ENCODE data around the gene PLXDC1. TPM values are rescaled to one million over a fixed set of nuclear protein-coding genes. Genes with fewer than 3 reads are reported as not detected.
"Not testable (repeated sequence)": the region's sequence is repeated elsewhere in the genome, so short reads cannot be mapped to it uniquely, and the experiment has no call there.

PLXDC1 gene
- total RNA-seq, 6 donors from 2014 or later, result 3.8 to 47.1 (median 10.5) TPM

DNA sequence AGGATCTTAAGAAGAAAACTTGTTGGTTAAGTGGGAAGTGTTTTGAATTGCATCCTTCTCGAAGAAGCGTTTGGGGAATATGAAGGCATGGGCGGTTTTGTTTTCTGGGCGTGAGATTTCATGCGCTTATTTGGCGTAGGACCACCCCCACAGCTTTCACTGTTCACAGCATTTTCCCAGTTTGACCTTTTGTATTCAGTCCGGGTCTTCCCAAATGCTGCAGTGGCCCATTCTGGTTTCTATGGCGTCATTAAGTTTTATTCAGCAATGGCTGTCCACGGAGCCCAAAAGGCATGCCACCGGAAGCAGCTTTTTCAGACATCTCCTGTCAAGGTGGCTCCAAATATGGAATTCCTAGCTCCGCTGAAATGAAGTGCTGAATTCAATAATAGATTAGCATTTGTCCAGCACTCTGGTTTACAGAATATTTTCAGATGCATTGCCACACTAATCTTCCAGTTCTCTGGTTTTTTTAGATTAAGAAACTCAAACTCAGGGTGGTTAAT is 93.7 kb downstream of the PLXDC1 start:
- no peak for TF ChIP-seq POLR2A (IDR thresholded peaks at IDR 0.05)
- no peak for TF ChIP-seq EP300 (IDR thresholded peaks at IDR 0.05)
- no peak for TF ChIP-seq POLR2AphosphoS5 (IDR thresholded peaks at IDR 0.05)
- TF ChIP-seq CTCF (IDR thresholded peaks at IDR 0.05), result no peak
- H3K36me3 ChIP-seq, result no peaks in the 10 kb centered on the region
- no peaks in the 10 kb centered on the region for H3K27me3 ChIP-seq
- ATAC-seq (ENCODE audit: low FRiP score in 2 of 2) (no peak), DNase-seq (no peak)
- no peak overlapping the region for H3K27ac ChIP-seq
- WGBS, 2 donors, result 73 to 83% methylated on average over 11 of the region's 11 CpGs
- no peaks in the 10 kb centered on the region for H3K9me3 ChIP-seq
- H3K4me1 ChIP-seq, result peaks cover 0 to 9% (median 7%) of the 10 kb centered on the region in 4 donors
- peak overlapping the region in 3 of 4 donors; percentile 41 to 58 (median 58) for H3K4me3 ChIP-seq

DNA sequence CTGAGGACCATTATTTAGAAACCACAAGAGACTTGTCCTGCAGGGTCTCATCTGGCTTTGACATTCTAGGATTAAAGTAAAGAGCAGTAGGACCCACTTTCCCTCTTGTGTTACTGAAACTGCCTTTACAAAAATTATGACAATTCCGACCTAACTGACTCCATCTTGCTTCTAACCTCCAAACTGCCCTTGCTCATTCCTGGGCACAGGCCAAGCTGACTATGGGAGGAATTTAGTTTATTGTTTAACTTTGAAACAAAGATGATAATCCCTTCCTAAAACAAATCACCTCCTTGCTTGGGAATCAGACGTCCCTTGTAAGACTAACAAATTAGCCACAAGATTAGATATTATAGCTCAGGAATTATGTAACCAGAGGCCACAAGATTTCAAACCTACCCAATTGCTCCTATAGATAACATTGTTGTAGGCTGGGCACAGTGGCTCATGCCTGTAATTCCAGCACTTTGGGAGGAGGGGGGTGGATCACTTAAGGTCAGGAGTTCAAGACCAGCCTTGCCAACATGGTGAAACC is 97.3 kb downstream of the PLXDC1 start:
- H3K4me1 ChIP-seq, result peaks cover 0 to 9% (median 7%) of the 10 kb centered on the region in 4 donors
- DNase-seq, result no peak
- no peaks in the 10 kb centered on the region for H3K27me3 ChIP-seq
- no peaks in the 10 kb centered on the region for H3K9me3 ChIP-seq
- H3K27ac ChIP-seq, result no peak overlapping the region
- ATAC-seq (ENCODE audit: low FRiP score in 2 of 2), result no peak
- 41 to 67% methylated on average over 2 of the region's 2 CpGs for WGBS, 2 donors
- H3K4me3 ChIP-seq, result no peak overlapping the region
- TF ChIP-seq CTCF (IDR thresholded peaks at IDR 0.05), result no peak
- TF ChIP-seq EP300 (IDR thresholded peaks at IDR 0.05), result no peak
- TF ChIP-seq POLR2A (IDR thresholded peaks at IDR 0.05), result no peak
- no peak for TF ChIP-seq POLR2AphosphoS5 (IDR thresholded peaks at IDR 0.05)
- H3K36me3 ChIP-seq, result no peaks in the 10 kb centered on the region

- 86 to 95% methylated on average over 3 of the region's 3 CpGs for WGBS, 2 donors
- not testable (repeated sequence) for DNase-seq; H3K4me1 ChIP-seq; H3K4me3 ChIP-seq; H3K36me3 ChIP-seq; ATAC-seq (ENCODE audit: low FRiP score in 2 of 2); H3K27ac ChIP-seq; H3K27me3 ChIP-seq
- peaks cover 5 to 12% (median 8%) of the 10 kb centered on the region in 4 donors for H3K9me3 ChIP-seq
Observed at GRCh38 chr17:39052423-39052822, 99.0 kb downstream of the PLXDC1 start.

DNA sequence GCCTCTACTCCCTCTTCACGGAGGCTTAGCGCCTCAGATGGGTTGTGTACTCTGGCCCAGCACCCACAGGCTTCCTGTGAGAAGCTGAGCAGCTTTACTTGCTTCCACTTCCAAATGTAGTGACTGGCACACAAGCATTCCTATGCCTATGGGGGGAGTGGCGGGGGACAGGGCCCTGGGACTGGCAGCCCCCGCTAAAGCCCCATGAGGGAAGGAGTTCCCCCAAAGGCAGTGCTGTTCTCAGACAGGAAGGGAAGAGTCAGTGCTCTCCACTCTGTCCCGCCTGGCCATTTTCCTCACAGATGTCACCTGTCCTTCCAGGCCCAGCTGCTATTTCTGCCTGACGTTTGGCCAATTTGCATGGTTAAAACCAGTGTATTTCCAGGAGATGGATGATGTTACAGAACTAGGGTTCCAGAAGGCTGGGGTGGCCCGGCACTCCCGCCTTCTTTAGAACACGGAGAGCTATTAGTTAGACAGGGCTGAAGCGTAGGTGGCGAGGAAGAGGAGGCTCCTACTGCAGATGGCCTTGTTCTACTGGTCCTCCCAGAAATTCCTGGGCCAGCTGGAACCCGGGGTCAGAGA is 100.3 kb downstream of the PLXDC1 start:
- no peak for ATAC-seq (ENCODE audit: low FRiP score in 2 of 2)
- Histone ChIP-seq H3K9me3 (peaks cover 13 to 25% (median 21%) of the 10 kb centered on the region in 4 donors), H3K36me3 (no peaks in the 10 kb centered on the region), H3K4me3 (no peak overlapping the region), H3K27me3 (no peaks in the 10 kb centered on the region), H3K27ac (no peak overlapping the region), H3K4me1 (no peaks in the 10 kb centered on the region)
- TF ChIP-seq POLR2A (IDR thresholded peaks at IDR 0.05) (no peak), EP300 (IDR thresholded peaks at IDR 0.05) (no peak), POLR2AphosphoS5 (IDR thresholded peaks at IDR 0.05) (no peak), CTCF (IDR thresholded peaks at IDR 0.05) (no peak)
- WGBS, 2 donors, result 73 to 90% methylated on average over 8 to 12 of the region's 12 CpGs
- DNase-seq, result no peak

DNA sequence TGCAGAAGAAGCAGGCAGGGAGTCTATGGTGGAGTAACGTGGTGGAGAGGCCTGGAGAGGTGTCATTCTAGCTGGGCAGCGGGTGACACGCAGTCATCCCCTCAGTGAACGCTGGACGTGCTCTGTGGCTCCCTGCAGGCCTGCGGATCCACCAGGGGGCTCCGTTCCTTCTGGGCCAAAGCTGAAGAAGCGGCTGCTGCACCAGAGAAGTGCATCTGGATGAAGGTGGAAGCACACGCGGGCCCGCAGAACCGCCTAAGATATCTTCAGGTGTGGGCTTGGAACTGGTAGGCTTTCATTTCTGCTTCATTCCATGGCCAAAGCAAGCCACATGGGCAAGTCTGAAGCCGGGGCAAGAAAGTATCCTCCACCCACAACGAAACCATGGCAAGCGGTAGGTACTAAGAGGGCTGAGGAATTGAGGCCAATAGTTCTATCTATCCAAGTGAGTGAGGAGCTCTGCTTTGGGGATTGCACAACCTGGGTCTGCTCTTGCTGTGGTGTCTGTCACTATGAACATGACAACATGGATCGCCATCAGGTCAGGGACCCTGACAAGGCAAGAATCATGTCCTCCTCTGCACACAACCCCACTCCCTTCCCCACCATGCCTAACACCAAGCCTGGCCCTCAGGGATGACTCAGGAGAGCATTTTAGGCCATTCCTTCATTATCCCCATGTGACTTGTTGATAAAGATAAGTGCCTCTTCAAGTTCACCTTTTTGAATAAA is 105.3 kb downstream of the PLXDC1 start:
- H3K27ac ChIP-seq, result no peak overlapping the region
- TF ChIP-seq CTCF (IDR thresholded peaks at IDR 0.05) (no peak), POLR2A (IDR thresholded peaks at IDR 0.05) (no peak), POLR2AphosphoS5 (IDR thresholded peaks at IDR 0.05) (no peak), EP300 (IDR thresholded peaks at IDR 0.05) (no peak)
- H3K4me3 ChIP-seq, result no peak overlapping the region
- H3K9me3 ChIP-seq, result peaks cover 13 to 30% (median 26%) of the 10 kb centered on the region in 4 donors
- H3K4me1 ChIP-seq, result no peaks in the 10 kb centered on the region
- no peaks in the 10 kb centered on the region for H3K27me3 ChIP-seq
- ATAC-seq (ENCODE audit: low FRiP score in 2 of 2), result no peak
- 82 to 88% methylated on average over 14 to 16 of the region's 16 CpGs for WGBS, 2 donors
- no peaks in the 10 kb centered on the region for H3K36me3 ChIP-seq
- DNase-seq, result no peak
